Left lung (tissue), 10 donors: ENCODE measurements around the gene CMPK1. TPM values are rescaled to one million over a fixed set of nuclear protein-coding genes. Genes with fewer than 3 reads are reported as not detected.

ENCODE experiments used
- ATAC-seq: fragments of 200-7000 bp; cut with Tn5 transposase; one replicate; pipeline ENCODE4 v1.9.1; 2020; ENCODE audit warnings: moderate library complexity
- DNase-seq, 4 donors: peaks; one replicate each; pipeline ENCODE4 v3.0.0-alpha.2; 2013 to 2020
- H3K27ac ChIP-seq, 2 donors: fragments of 200-600 bp; sonication (generic) in 1 of 2; one replicate each; pipeline versions ENCODE4 v1.5.0 to v1.8.0; 2020 to 2021
- H3K27me3 ChIP-seq, 2 donors: fragments of 200-600 bp; sonication (generic) in 1 of 2; one replicate each; pipeline versions ENCODE4 v1.5.0 to v1.8.0; 2020 to 2021
- H3K36me3 ChIP-seq, 2 donors: fragments of 200-600 bp; sonication (generic) in 1 of 2; one replicate each; pipeline versions ENCODE4 v1.5.0 to v1.8.0; 2020 to 2021
- H3K4me1 ChIP-seq, 2 donors: fragments of 200-600 bp; one replicate each; pipeline ENCODE4 v1.8.0; 2021
- H3K4me3 ChIP-seq, 2 donors: fragments of 200-600 bp; sonication (generic) in 1 of 2; one replicate each; pipeline versions ENCODE4 v1.5.0 to v1.8.0; 2020 to 2021; ENCODE audit warnings: mild to moderate bottlenecking in 1 of 2
- H3K9me3 ChIP-seq, 2 donors: fragments of 200-600 bp; sonication (generic) in 1 of 2; one replicate each; pipeline versions ENCODE4 v1.5.0 to v1.8.0; 2020 to 2021
- CTCF ChIP-seq, 2 donors: fragments of 200-600 bp; sonication (generic) in 1 of 2; IDR thresholded peaks; one replicate each; pipeline versions ENCODE4 v1.5.0 to v1.8.0; 2021; ENCODE audit warnings: antibody characterized with exemption in 2 of 2
- intact Hi-C, 2 donors: fragments of 100-400 bp; cut with DNase I; formaldehyde crosslinking; loops; one replicate each; pipeline versions ENCODE4 v1.11.2 to v1.14.2; 2022
- polyA plus RNA-seq, 6 donors: library from polyadenylated mRNA; unstranded; fragments of 120-200 nt; gene quantifications; one replicate each; pipeline ENCODE4 v1.2.1, GENCODE V29; 2013; ENCODE audit not compliant: insufficient read length in 6 of 6
- total RNA-seq, 2 donors: library from RNA; stranded (reverse); fragmentation: NEBNext Ultra II Directional; extraction: Animal tissue kit (Norgen Biotek cat#: 25700); gene quantifications; one replicate each; pipeline ENCODE4 v1.2.1, GENCODE V29; 2021
- donor health status: DM: no; HTN: yes; CAD: no.
- donor health status: DM: no; HTN: no; CAD: no.

Gene CMPK1
- total and polyA plus RNA-seq, 8 donors: 76.2 to 128 (median 94.6) TPM

GRCh38 chr1:47388030-47388890, 54.7 kb downstream of the CMPK1 start:
- no peak for TF ChIP-seq CTCF (IDR thresholded peaks at IDR 0.05)
- Histone ChIP-seq H3K4me3 (no peak overlapping the region), H3K36me3 (peaks cover 0 to 3% of the 10 kb centered on the region in 2 donors), H3K4me1 (no peaks in the 10 kb centered on the region), H3K27ac (no peak overlapping the region), H3K9me3 (no peaks in the 10 kb centered on the region), H3K27me3 (peaks cover 0 to 21% of the 10 kb centered on the region in 2 donors)
- ATAC-seq: peak; percentile 24
- intact Hi-C loops: no loop called here
- peak in 2 of 4 donors; percentile 24 to 33 for DNase-seq

- Histone ChIP-seq H3K4me3 (no peak overlapping the region), H3K9me3 (no peaks in the 10 kb centered on the region), H3K36me3 (no peaks in the 10 kb centered on the region), H3K4me1 (no peaks in the 10 kb centered on the region), H3K27ac (no peak overlapping the region), H3K27me3 (peaks cover 0 to 27% of the 10 kb centered on the region in 2 donors)
- DNase-seq: peak in 3 of 4 donors; percentile 40 to 65 (median 50)
- ATAC-seq: peak; percentile 94
- peak; percentile 66 to 68 for TF ChIP-seq CTCF (IDR thresholded peaks at IDR 0.05)
- intact Hi-C loops: no loop called here
Measured at GRCh38 chr1:47388891-47389238, 55.3 kb downstream of the CMPK1 start.

- no peak for TF ChIP-seq CTCF (IDR thresholded peaks at IDR 0.05)
- intact Hi-C loops: no loop called here
- no peaks in the 10 kb centered on the region for H3K9me3 ChIP-seq
Measured at GRCh38 chr1:47389731-47390130, 56.1 kb downstream of the CMPK1 start.

GRCh38 chr1:47390843-47391242, 57.3 kb downstream of the CMPK1 start:
- Histone ChIP-seq H3K4me3 (no peak overlapping the region), H3K4me1 (no peaks in the 10 kb centered on the region), H3K27me3 (peaks cover 0 to 34% of the 10 kb centered on the region in 2 donors), H3K9me3 (no peaks in the 10 kb centered on the region), H3K36me3 (no peaks in the 10 kb centered on the region), H3K27ac (no peak overlapping the region)
- DNase-seq: no peak
- ATAC-seq: no peak
- intact Hi-C loops: no loop called here
- no peak for TF ChIP-seq CTCF (IDR thresholded peaks at IDR 0.05)

More at GRCh38 chr1:47389731-47390130, 56.1 kb downstream of the CMPK1 start:
- Histone ChIP-seq H3K36me3 (no peaks in the 10 kb centered on the region), H3K4me1 (no peaks in the 10 kb centered on the region), H3K27me3 (peaks cover 0 to 27% of the 10 kb centered on the region in 2 donors), H3K4me3 (no peak overlapping the region), H3K27ac (no peak overlapping the region)
- ATAC-seq (no peak), DNase-seq (no peak)

GRCh38 chr1:47393141-47393540, 59.6 kb downstream of the CMPK1 start:
- intact Hi-C loops: no loop called here
- Histone ChIP-seq H3K27me3 (peaks cover 0 to 34% of the 10 kb centered on the region in 2 donors), H3K27ac (no peak overlapping the region), H3K9me3 (no peaks in the 10 kb centered on the region), H3K36me3 (no peaks in the 10 kb centered on the region), H3K4me1 (no peaks in the 10 kb centered on the region), H3K4me3 (no peak overlapping the region)
- no peak for DNase-seq
- no peak for TF ChIP-seq CTCF (IDR thresholded peaks at IDR 0.05)
- ATAC-seq: no peak
